Neural progenitor cell (in vitro differentiated cells): ENCODE measurements around the gene NDE1.

Experiments used
- EZH2 ChIP-seq: fragments of 200-600 bp; sonication (generic); IDR thresholded peaks from 2 replicates; pipeline ENCODE4 v1.6.1; 2017; ENCODE audit warnings: antibody characterized with exemption, mild to moderate bottlenecking, moderate library complexity
- TF ChIP-seq, protein P1 (sequence below): fragments of 200-600 bp; sonication (generic); IDR thresholded peaks from 2 replicates; pipeline ENCODE4 v1.5.1; 2017; ENCODE audit warnings: antibody characterized with exemption, mild to moderate bottlenecking

DNA sequence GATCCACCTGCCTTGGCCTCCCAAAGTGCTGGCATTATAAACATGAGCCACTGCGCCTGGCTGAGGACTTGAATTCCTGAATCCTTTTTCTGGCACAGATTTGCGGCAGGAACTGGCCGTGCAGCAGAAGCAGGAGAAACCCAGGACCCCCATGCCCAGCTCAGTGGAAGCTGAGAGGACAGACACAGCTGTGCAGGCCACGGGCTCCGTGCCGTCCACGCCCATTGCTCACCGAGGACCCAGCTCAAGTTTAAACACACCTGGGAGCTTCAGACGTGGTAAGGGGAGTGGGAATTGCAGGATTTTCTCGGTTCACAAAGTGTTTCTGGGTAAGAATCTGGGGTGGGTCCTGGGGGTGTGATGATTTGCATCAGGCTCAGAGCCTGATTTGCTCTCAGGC, 41.0 kb downstream of the NDE1 start:
- TF ChIP-seq, protein P1, sequence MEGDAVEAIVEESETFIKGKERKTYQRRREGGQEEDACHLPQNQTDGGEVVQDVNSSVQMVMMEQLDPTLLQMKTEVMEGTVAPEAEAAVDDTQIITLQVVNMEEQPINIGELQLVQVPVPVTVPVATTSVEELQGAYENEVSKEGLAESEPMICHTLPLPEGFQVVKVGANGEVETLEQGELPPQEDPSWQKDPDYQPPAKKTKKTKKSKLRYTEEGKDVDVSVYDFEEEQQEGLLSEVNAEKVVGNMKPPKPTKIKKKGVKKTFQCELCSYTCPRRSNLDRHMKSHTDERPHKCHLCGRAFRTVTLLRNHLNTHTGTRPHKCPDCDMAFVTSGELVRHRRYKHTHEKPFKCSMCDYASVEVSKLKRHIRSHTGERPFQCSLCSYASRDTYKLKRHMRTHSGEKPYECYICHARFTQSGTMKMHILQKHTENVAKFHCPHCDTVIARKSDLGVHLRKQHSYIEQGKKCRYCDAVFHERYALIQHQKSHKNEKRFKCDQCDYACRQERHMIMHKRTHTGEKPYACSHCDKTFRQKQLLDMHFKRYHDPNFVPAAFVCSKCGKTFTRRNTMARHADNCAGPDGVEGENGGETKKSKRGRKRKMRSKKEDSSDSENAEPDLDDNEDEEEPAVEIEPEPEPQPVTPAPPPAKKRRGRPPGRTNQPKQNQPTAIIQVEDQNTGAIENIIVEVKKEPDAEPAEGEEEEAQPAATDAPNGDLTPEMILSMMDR: no peak
- no peak for TF ChIP-seq EZH2
